Psoas muscle (tissue), 8 donors: ENCODE measurements around the gene OSR1. TPM values are rescaled to one million over a fixed set of nuclear protein-coding genes. Genes with fewer than 3 reads are reported as not detected.

Source experiments
- ATAC-seq, 4 donors: fragments of 200-7000 bp; cut with Tn5 transposase; one replicate each; pipeline ENCODE4 v1.9.1; 2020; ENCODE audit warnings: moderate library complexity in 3 of 4, mild to moderate bottlenecking in 2 of 4
- DNase-seq, 2 donors: peaks; one replicate each; pipeline ENCODE4 v3.0.0-alpha.2; 2020
- H3K27ac ChIP-seq: fragments of 200-600 bp; one replicate; pipeline ENCODE4 v1.8.0; 2022
- H3K27me3 ChIP-seq, 3 donors: fragments of 200-600 bp in 1 of 3; one replicate each; pipeline versions ENCODE4 v1.6.1 to v1.8.0; 2013 to 2022; ENCODE audit warnings: low read length in 2 of 3, mild to moderate bottlenecking in 2 of 3, moderate library complexity in 1 of 3; ENCODE audit not compliant: insufficient read depth in 3 of 3
- H3K36me3 ChIP-seq, 2 donors: fragments of 200-600 bp in 1 of 2; one replicate each; pipeline versions ENCODE4 v1.6.1 to v1.8.0; 2013 to 2022; ENCODE audit warnings: low read depth in 1 of 2, mild to moderate bottlenecking in 1 of 2, moderate library complexity in 1 of 2; ENCODE audit not compliant: insufficient read depth in 1 of 2
- H3K4me1 ChIP-seq: fragments of 200-600 bp; one replicate; pipeline ENCODE4 v1.8.0; 2022
- H3K4me3 ChIP-seq: fragments of 200-600 bp; one replicate; pipeline ENCODE4 v1.8.0; 2022; ENCODE audit warnings: mild to moderate bottlenecking
- H3K9me3 ChIP-seq: fragments of 200-600 bp; one replicate; pipeline ENCODE4 v1.8.0; 2022
- WGBS, 3 donors: extraction: QIAGEN DNeasy Blood & Tissue Kit; methylation state at CpG; one replicate each; pipeline versions ENCODE4 v1.1.6 to v1.1.7; 2013; 5-methylcytosine and 5-hydroxymethylcytosine counted together
- intact Hi-C, 2 donors: fragments of 100-400 bp; cut with DNase I; formaldehyde crosslinking; loops; one replicate each; pipeline versions ENCODE4 v1.11.0 to v1.14.2; 2022
- polyA plus RNA-seq, 3 donors: library from polyadenylated mRNA; stranded (reverse); fragments of 200-250 nt; gene quantifications; one replicate each; pipeline ENCODE4 v1.2.3, GENCODE V29; 2013
- total RNA-seq, 4 donors: library from RNA; stranded (reverse); fragmentation: NEBNext Ultra II Directional in 2 of 4; extraction: Animal tissue kit (Norgen Biotek cat#: 25700) in 2 of 4; gene quantifications; one replicate each; pipeline versions ENCODE4 v1.2.1 to v1.2.4, GENCODE V29; 2021 to 2023
- TF ChIP-seq, protein P1 (sequence below): fragments of 200-600 bp; IDR thresholded peaks from one replicate; pipeline ENCODE4 v1.8.0; 2022; ENCODE audit warnings: antibody characterized with exemption
- donor health status: healthy with polysubstance abuse.
- donor health status: DM: no; HTN: no; CAD: no; lungs with moderate emphysema.
- donor health status: Bipolar disorder and iron deficiency.
- donor health status: healthy.
- donor health status: DM: yes; HTN: yes; CAD: no.
- donor health status: DM: no; HTN: no; CAD: no.
- donor health status: DM: no; HTN: no; CAD: no.
- donor health status: DM: yes; HTN: yes; CAD: no.

Gene OSR1
- total and polyA plus RNA-seq, 7 donors: 1.1 to 6.7 (median 3.2) TPM

DNA sequence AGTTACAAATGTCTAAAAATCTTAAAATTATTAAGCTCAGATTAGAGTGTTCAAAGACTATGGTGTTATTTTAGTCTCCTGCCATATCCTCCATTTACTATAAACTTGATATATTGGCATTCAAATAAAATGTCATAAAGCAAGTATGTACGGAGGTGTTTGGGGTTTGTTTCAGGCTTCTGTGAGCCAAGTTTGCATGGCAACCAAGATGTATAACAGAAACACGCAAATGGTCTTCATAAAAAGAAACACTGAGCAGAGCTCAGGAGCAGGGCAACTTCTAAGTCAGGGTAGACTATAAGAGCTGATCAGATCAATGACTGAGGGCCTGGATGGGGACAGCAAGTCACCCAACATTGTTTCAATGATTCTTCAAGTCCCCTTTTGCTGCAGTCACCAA lies 20.5 kb upstream of the OSR1 start:
- Histone ChIP-seq H3K4me1 (no peaks in the 10 kb centered on the region), H3K27ac (no peak overlapping the region), H3K27me3 (peaks cover 0 to 4% (median 0%) of the 10 kb centered on the region in 3 donors), H3K4me3 (no peak overlapping the region), H3K9me3 (no peaks in the 10 kb centered on the region), H3K36me3 (no peaks in the 10 kb centered on the region)
- 32 to 52% (median 47%) methylated on average over 2 of the region's 2 CpGs for WGBS, 3 donors
- DNase-seq (no peak), ATAC-seq (no peak)
- intact Hi-C loops: no loop called here
- TF ChIP-seq, protein P1, sequence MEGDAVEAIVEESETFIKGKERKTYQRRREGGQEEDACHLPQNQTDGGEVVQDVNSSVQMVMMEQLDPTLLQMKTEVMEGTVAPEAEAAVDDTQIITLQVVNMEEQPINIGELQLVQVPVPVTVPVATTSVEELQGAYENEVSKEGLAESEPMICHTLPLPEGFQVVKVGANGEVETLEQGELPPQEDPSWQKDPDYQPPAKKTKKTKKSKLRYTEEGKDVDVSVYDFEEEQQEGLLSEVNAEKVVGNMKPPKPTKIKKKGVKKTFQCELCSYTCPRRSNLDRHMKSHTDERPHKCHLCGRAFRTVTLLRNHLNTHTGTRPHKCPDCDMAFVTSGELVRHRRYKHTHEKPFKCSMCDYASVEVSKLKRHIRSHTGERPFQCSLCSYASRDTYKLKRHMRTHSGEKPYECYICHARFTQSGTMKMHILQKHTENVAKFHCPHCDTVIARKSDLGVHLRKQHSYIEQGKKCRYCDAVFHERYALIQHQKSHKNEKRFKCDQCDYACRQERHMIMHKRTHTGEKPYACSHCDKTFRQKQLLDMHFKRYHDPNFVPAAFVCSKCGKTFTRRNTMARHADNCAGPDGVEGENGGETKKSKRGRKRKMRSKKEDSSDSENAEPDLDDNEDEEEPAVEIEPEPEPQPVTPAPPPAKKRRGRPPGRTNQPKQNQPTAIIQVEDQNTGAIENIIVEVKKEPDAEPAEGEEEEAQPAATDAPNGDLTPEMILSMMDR: no peak

DNA sequence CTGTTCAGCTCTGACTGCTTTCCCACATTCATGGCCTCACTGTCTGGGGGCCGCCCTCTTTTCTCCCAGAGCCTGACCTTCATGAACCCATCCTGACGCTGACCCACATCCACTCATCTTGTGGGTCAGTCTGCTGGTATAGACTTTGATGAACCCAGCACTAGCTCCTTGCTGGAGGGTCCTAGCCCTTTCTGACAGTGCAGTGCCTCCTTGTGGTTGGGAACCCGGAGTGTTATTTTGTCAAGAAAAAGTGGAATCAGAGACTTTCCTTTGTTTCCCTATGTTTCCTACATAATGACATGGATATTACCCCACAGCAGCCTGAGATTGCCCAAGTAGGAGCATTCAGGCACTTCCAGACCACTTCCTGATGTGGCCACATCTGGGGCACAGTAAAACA lies 19.3 kb upstream of the OSR1 start:
- H3K27ac ChIP-seq: no peak overlapping the region
- no peak for DNase-seq
- intact Hi-C loops: no loop called here
- H3K36me3 ChIP-seq: no peaks in the 10 kb centered on the region
- H3K4me3 ChIP-seq: no peak overlapping the region
- WGBS, 3 donors: 90 to 97% (median 94%) methylated on average over 3 of the region's 3 CpGs
- ATAC-seq: no peak
- no peaks in the 10 kb centered on the region for H3K9me3 ChIP-seq
- H3K4me1 ChIP-seq: no peaks in the 10 kb centered on the region
- TF ChIP-seq, protein P1: no peak
- peaks cover 0 to 4% (median 0%) of the 10 kb centered on the region in 3 donors for H3K27me3 ChIP-seq

DNA sequence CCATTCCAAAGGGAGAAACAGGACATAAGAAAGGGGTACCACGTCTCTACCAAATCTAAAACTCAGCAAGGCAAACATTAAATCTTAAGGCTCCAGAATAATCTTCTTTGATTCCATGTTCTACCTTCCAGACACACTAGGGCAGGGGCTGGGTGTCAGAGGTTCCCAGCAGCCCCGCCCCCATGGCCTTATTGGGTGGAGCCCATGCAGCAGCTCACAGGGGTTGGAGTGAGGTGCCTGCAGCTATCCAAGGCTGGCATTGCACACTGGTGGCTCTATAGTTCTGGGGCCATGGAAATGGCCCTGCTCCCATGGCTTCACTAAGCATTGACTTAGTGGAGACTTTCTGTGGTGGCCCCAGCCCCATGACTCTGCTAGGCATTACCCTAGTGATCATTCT lies 14.9 kb upstream of the OSR1 start:
- no peaks in the 10 kb centered on the region for H3K27me3 ChIP-seq
- no peaks in the 10 kb centered on the region for H3K9me3 ChIP-seq
- intact Hi-C loops: no loop called here
- no peaks in the 10 kb centered on the region for H3K4me1 ChIP-seq
- 92 to 94% (median 92%) methylated on average over 2 of the region's 2 CpGs for WGBS, 3 donors
- TF ChIP-seq, protein P1: no peak
- no peak overlapping the region for H3K4me3 ChIP-seq
- H3K36me3 ChIP-seq: no peaks in the 10 kb centered on the region
- no peak overlapping the region for H3K27ac ChIP-seq
- no peak for ATAC-seq
- no peak for DNase-seq

DNA sequence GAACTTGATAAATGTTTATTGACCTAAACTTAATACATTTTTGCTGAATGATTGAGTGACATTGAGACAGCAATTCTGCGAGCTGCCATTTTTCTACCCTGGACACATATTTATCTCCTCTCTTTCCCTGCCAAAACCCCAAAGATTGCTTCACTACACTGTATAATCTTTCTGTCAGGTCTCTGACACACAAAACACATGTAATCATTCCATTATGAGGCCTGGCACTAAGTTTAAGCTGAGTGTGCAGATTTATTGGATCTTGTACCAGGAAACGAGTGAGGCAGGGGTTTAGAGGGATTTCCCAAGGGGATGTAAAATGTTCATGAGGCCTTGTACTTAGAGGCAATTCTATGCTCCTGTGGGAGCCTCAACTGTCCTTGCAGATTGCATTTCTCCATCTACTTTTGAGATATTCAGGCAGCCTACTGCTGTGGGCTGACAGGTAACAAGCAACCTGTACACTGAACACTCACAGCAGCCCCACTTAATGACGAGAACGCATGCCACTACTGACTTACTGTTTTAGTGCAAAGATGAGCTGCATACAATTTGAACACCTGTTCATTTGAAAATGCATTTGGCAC lies 13.7 kb upstream of the OSR1 start:
- H3K9me3 ChIP-seq: no peaks in the 10 kb centered on the region

More for the DNA sequence above, 13.7 kb upstream of the OSR1 start:
- WGBS, 3 donors: 62 to 78% (median 69%) methylated on average over 4 of the region's 4 CpGs
- ATAC-seq (no peak), DNase-seq (no peak)
- no peaks in the 10 kb centered on the region for H3K4me1 ChIP-seq
- no peak overlapping the region for H3K4me3 ChIP-seq
- intact Hi-C loops: no loop called here
- TF ChIP-seq, protein P1: no peak
- H3K36me3 ChIP-seq: no peaks in the 10 kb centered on the region
- H3K27me3 ChIP-seq: peaks cover 0 to 4% (median 0%) of the 10 kb centered on the region in 3 donors
- H3K27ac ChIP-seq: no peak overlapping the region
